ENCODE results near the gene FGFR3. TPM values are rescaled to one million over a fixed set of nuclear protein-coding genes. Genes with fewer than 3 reads are reported as not detected.

Gene FGFR3
- total and polyA plus RNA-seq, 9 of the 15 experiments (the other 6 are each of a cell fraction or from before 2014, with no cell fraction given): 1.2 to 60.4 (median 12.7) TPM

- TF ChIP-seq E2F6 (IDR thresholded peaks at IDR 0.05; ENCODE audit: borderline replicate concordance in 1 of 2, extremely low read depth in 1 of 2, insufficient read depth in 1 of 2, insufficient read length in 1 of 2, low read depth in 1 of 2, low read length in 1 of 2, poor library complexity in 1 of 2, severe bottlenecking in 1 of 2) (peak; percentile 61 to 74), TAF1 (IDR thresholded peaks at IDR 0.05; ENCODE audit: control insufficient read depth, extremely low read depth, insufficient read depth, low read length, severe bottlenecking) (peak; percentile 65), ZBTB17 (CRISPR knock-in tag; IDR thresholded peaks at IDR 0.05) (peak; percentile 86), KLF10 (CRISPR knock-in tag; IDR thresholded peaks at IDR 0.05) (no peak), GABPA (tag; conservative IDR thresholded peaks at IDR 0.05; ENCODE audit: low read depth) (peak; percentile 91), CC2D1A (IDR thresholded peaks at IDR 0.05) (no peak), NKRF (IDR thresholded peaks at IDR 0.05; ENCODE audit: borderline replicate concordance) (peak; percentile 74; the same call in 1 of the 2 replicates), BACH1 (tag; IDR thresholded peaks at IDR 0.05) (no peak), POLR2B (IDR thresholded peaks at IDR 0.05; ENCODE audit: low read depth, partially characterized antibody) (peak; percentile 65), CHD2 (IDR thresholded peaks at IDR 0.05; ENCODE audit: low read depth, low read length) (no peak), CEBPZ (IDR thresholded peaks at IDR 0.05; ENCODE audit: borderline replicate concordance, low read depth, low read length) (no peak), ZNF197 (CRISPR knock-in tag; IDR thresholded peaks at IDR 0.05; ENCODE audit: low read depth) (0 out of 2 replicates have a peak, but pooled peaks have one; percentile 82), MCM3 (IDR thresholded peaks at IDR 0.05) (no peak), HOXB6 (CRISPR knock-in tag; IDR thresholded peaks at IDR 0.05; ENCODE audit: borderline replicate concordance) (no peak), SRSF3 (IDR thresholded peaks at IDR 0.05; ENCODE audit: insufficient read depth, low read length) (no peak), U2AF1 (optimal IDR thresholded peaks at IDR 0.05; ENCODE audit: low read depth, low read length) (peak; percentile 25), FIP1L1 (IDR thresholded peaks at IDR 0.05; ENCODE audit: low read depth, low read length, poor library complexity, severe bottlenecking) (peak; percentile 82), IRF2 (CRISPR knock-in tag; IDR thresholded peaks at IDR 0.05) (no peak), CHD4 (IDR thresholded peaks at IDR 0.05; ENCODE audit: insufficient read depth, insufficient replicate concordance, low read depth, low read length, poor library complexity, severe bottlenecking) (no peak), ZNF77 (CRISPR knock-in tag; IDR thresholded peaks at IDR 0.05) (no peak)
These were observed 63.2 kb downstream of the FGFR3 start, which contains the start of gene LETM1 (continued) for GRCh38 chr4:1856071-1856942.
